ENCODE results near the gene CLDN2. TPM values are rescaled to one million over a fixed set of nuclear protein-coding genes. Genes with fewer than 3 reads are reported as not detected.

Gene CLDN2
- total RNA-seq, 1 experiment from 2014 or later: 17.6 TPM

DNA sequence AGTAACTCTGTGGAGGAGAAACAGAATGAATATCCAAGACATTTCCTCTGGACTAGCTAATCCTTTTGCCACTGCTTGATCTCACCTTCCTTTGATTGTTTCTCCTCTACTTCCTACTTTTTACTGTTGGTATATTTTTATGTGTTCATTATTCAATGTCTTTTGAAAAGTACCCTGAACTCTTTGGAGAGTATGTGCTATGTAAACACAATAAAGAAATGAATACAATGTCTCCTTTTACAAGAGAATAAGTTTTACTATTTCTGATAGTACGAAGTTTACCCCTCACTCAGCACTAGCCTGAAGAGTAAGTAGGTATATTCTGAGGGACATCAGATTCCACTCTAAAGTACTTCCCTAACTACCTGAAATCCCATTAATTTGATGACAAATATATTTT lies 19.9 kb downstream of the CLDN2 start:
- Mint-ChIP-seq H3K27ac (ENCODE audit: unreplicated experiment) (no peak overlapping the region), H3K27me3 (ENCODE audit: unreplicated experiment) (no peaks in the 10 kb centered on the region), H3K4me3 (ENCODE audit: low read depth, unreplicated experiment) (no peak overlapping the region), H3K36me3 (ENCODE audit: insufficient read depth, unreplicated experiment) (peaks cover 9% of the 10 kb centered on the region), H3K4me1 (ENCODE audit: low read depth, unreplicated experiment) (no peaks in the 10 kb centered on the region), H3K9me3 (ENCODE audit: low read depth, unreplicated experiment) (no peaks in the 10 kb centered on the region)
- CTCF ChIA-PET: no interaction called here
- no peak for TF ChIP-seq CTCF (IDR thresholded peaks at IDR 0.05; ENCODE audit: unreplicated experiment)
- BruUV-seq (replicated peaks): no TSS peak
- intact Hi-C loops (cut with micrococcal nuclease; ENCODE audit: unreplicated experiment): no loop called here
- DNase-seq: no peak

DNA sequence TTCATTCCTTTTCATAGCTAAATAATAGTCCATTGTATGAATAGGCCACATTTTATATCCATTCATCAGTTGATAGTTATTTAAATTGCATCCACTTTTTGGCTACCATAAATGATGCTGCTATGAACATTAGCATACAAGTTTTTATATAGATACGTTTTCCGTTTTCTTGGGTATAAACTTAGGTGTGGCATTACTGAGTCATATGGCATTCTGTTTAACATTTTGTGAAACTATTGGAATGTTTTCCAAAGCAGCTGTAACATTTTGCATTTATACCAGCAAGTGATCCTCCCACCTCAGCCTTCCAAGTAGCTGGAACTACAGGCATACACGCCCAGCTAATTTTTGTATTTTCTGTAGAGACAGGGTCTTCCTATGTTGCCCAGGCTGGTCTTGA lies 26.3 kb downstream of the CLDN2 start:
- CTCF ChIA-PET: no interaction called here
- H3K4me3 Mint-ChIP-seq (ENCODE audit: low read depth, unreplicated experiment): no peak overlapping the region
- no TSS peak for BruUV-seq (replicated peaks)
- intact Hi-C loops (cut with micrococcal nuclease; ENCODE audit: unreplicated experiment): no loop called here
- no peak for TF ChIP-seq CTCF (IDR thresholded peaks at IDR 0.05; ENCODE audit: unreplicated experiment)
- H3K27ac Mint-ChIP-seq (ENCODE audit: unreplicated experiment): no peak overlapping the region
- H3K27me3 Mint-ChIP-seq (ENCODE audit: unreplicated experiment): no peaks in the 10 kb centered on the region
- H3K9me3 Mint-ChIP-seq (ENCODE audit: low read depth, unreplicated experiment): no peaks in the 10 kb centered on the region
- DNase-seq: no peak
- H3K36me3 Mint-ChIP-seq (ENCODE audit: insufficient read depth, unreplicated experiment): peaks cover 9% of the 10 kb centered on the region
- peaks cover 18% of the 10 kb centered on the region for H3K4me1 Mint-ChIP-seq (ENCODE audit: low read depth, unreplicated experiment)

DNA sequence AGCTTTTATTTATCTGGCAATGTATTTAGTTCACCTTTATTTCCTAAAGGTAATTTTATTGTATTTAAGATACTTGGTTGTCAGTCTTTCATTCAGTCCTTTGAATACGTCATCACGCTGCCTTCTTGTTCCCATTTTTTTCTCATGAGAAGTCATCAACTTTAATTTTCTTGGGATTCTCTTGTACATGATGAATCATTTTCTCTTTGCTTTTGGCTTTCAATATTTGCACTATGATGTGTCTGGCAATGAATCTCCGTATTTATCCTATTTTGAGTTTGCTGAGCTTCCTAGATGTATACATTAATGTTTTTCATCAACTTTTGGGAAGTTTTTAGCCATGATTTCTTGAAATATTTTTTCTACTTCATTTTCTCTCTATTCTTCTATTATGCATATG lies 28.4 kb downstream of the CLDN2 start:
- no peaks in the 10 kb centered on the region for H3K36me3 Mint-ChIP-seq (ENCODE audit: insufficient read depth, unreplicated experiment)
- DNase-seq: no peak
- no peak for TF ChIP-seq CTCF (IDR thresholded peaks at IDR 0.05; ENCODE audit: unreplicated experiment)
- H3K4me3 Mint-ChIP-seq (ENCODE audit: low read depth, unreplicated experiment): no peak overlapping the region
- H3K27me3 Mint-ChIP-seq (ENCODE audit: unreplicated experiment): no peaks in the 10 kb centered on the region
- BruUV-seq (replicated peaks): no TSS peak
- CTCF ChIA-PET: no interaction called here
- H3K9me3 Mint-ChIP-seq (ENCODE audit: low read depth, unreplicated experiment): no peaks in the 10 kb centered on the region
- intact Hi-C loops (cut with micrococcal nuclease; ENCODE audit: unreplicated experiment): no loop called here
- H3K4me1 Mint-ChIP-seq (ENCODE audit: low read depth, unreplicated experiment): peaks cover 27% of the 10 kb centered on the region
- H3K27ac Mint-ChIP-seq (ENCODE audit: unreplicated experiment): no peak overlapping the region

- CTCF ChIA-PET: no interaction called here
- Mint-ChIP-seq H3K27me3 (ENCODE audit: unreplicated experiment) (no peaks in the 10 kb centered on the region), H3K4me3 (ENCODE audit: low read depth, unreplicated experiment) (no peak overlapping the region), H3K4me1 (ENCODE audit: low read depth, unreplicated experiment) (peaks cover 27% of the 10 kb centered on the region), H3K9me3 (ENCODE audit: low read depth, unreplicated experiment) (no peaks in the 10 kb centered on the region), H3K27ac (ENCODE audit: unreplicated experiment) (no peak overlapping the region), H3K36me3 (ENCODE audit: insufficient read depth, unreplicated experiment) (no peaks in the 10 kb centered on the region)
- intact Hi-C loops (cut with micrococcal nuclease; ENCODE audit: unreplicated experiment): no loop called here
- no TSS peak for BruUV-seq (replicated peaks)
- DNase-seq: no peak
- TF ChIP-seq CTCF (IDR thresholded peaks at IDR 0.05; ENCODE audit: unreplicated experiment): no peak
Observed at GRCh38 chrX:106949366-106949765, 29.2 kb downstream of the CLDN2 start.

DNA sequence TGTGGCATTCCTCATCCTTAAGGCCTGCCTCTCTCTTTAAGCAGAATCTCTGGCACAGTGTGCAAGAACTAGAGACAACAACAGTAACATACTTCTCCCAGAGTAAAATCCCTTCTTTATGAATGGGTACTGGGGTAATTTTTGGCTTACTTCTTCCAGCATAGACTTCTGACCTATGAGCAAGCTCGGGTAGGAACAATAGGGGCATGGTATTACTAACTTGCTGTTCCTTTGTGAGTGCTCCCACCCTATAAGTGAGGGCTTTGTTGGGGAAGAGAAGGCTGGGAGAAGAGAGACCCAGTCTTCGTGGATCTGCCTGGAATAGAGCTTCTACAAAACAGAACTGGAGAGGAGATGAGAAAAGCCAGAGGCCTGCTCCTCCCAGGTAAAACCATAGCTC lies 30.2 kb downstream of the CLDN2 start:
- Mint-ChIP-seq H3K4me3 (ENCODE audit: low read depth, unreplicated experiment) (no peak overlapping the region), H3K4me1 (ENCODE audit: low read depth, unreplicated experiment) (peaks cover 33% of the 10 kb centered on the region), H3K27ac (ENCODE audit: unreplicated experiment) (no peak overlapping the region), H3K27me3 (ENCODE audit: unreplicated experiment) (no peaks in the 10 kb centered on the region), H3K36me3 (ENCODE audit: insufficient read depth, unreplicated experiment) (no peaks in the 10 kb centered on the region), H3K9me3 (ENCODE audit: low read depth, unreplicated experiment) (no peaks in the 10 kb centered on the region)
- DNase-seq: no peak
- CTCF ChIA-PET: no interaction called here
- BruUV-seq (replicated peaks): no TSS peak
- intact Hi-C loops (cut with micrococcal nuclease; ENCODE audit: unreplicated experiment): no loop called here
- no peak for TF ChIP-seq CTCF (IDR thresholded peaks at IDR 0.05; ENCODE audit: unreplicated experiment)
